PC-3 (cell line): Measurements from ENCODE around the gene SSU72. TPM values are rescaled to one million over a fixed set of nuclear protein-coding genes. Genes with fewer than 3 reads are reported as not detected.

ENCODE experiments used
- ATAC-seq: fragments of 200-7000 bp; cut with Tn5 transposase; 2 replicates; pipeline ENCODE4 v1.9.1; 2020; ENCODE audit warnings: mild to moderate bottlenecking, moderate library complexity
- BruUV-seq: library from RNA; stranded (reverse); fragments of 400-500 nt; replicated peaks from 2 replicates; lab custom pipeline; 2021; lab: Mats Ljungman, UMichigan
- CTCF ChIA-PET: fragments of 300-600 bp; sonication (Branson Sonifier 250); formaldehyde crosslinking; loops from one replicate; lab custom pipeline; 2022; ENCODE audit warnings: antibody characterized with exemption; lab: Charles Lee
- POLR2A ChIA-PET: fragments of 300-600 bp; sonication (Branson Sonifier 250); formaldehyde crosslinking; loops from one replicate; lab custom pipeline; 2022; ENCODE audit warnings: antibody characterized with exemption; ENCODE audit not compliant: unreplicated experiment; lab: Charles Lee
- DNase-seq: peaks from one replicate; pipeline ENCODE4 v3.0.0-alpha.2; 2015
- H2AFZ ChIP-seq: fragments of 300-600 bp; sonication (generic); 2 replicates; pipeline ENCODE4 v1.6.0; 2016; ENCODE audit warnings: antibody characterized with exemption, low read length
- H3F3A ChIP-seq: fragments of 300-600 bp; sonication (generic); one replicate; pipeline ENCODE4 v1.6.0; 2017; ENCODE audit warnings: antibody characterized with exemption, low read length, control low read depth, mild to moderate bottlenecking; ENCODE audit not compliant: unreplicated experiment
- H3K27ac ChIP-seq: fragments of 300-600 bp; sonication (generic); 2 replicates; pipeline ENCODE4 v1.5.1; 2016; ENCODE audit warnings: mild to moderate bottlenecking, low read length
- H3K27me3 ChIP-seq: fragments of 300-600 bp; sonication (generic); 2 replicates; pipeline ENCODE4 v1.6.1; 2016; ENCODE audit warnings: low read length, mixed read lengths
- H3K36me3 ChIP-seq: fragments of 300-600 bp; sonication (generic); 2 replicates; pipeline ENCODE4 v1.6.1; 2016; ENCODE audit warnings: low read depth, mixed run types, low read length, mixed read lengths
- H3K4me1 ChIP-seq: fragments of 300-600 bp; sonication (generic); 2 replicates; pipeline ENCODE4 v1.5.1; 2016; ENCODE audit warnings: low read length; ENCODE audit not compliant: insufficient read depth
- H3K4me2 ChIP-seq: fragments of 300-600 bp; sonication (generic); 2 replicates; pipeline ENCODE4 v1.6.0; 2016; ENCODE audit warnings: low read length
- H3K4me3 ChIP-seq: fragments of 300-600 bp; sonication (generic); 2 replicates; pipeline ENCODE4 v1.5.1; 2016; ENCODE audit warnings: mild to moderate bottlenecking, low read length, mixed read lengths
- H3K79me2 ChIP-seq: fragments of 300-600 bp; sonication (generic); 2 replicates; pipeline ENCODE4 v1.6.1; 2017; ENCODE audit warnings: low read length, mixed read lengths
- H3K9ac ChIP-seq: fragments of 300-600 bp; sonication (generic); 2 replicates; pipeline ENCODE4 v1.6.0; 2016; ENCODE audit warnings: mild to moderate bottlenecking, low read length
- H3K9me2 ChIP-seq: fragments of 300-600 bp; sonication (generic); replicated peaks from 2 replicates; pipeline ENCODE4 v1.6.1; 2016; ENCODE audit warnings: mixed run types, low read length, mixed read lengths
- H3K9me3 ChIP-seq: fragments of 300-600 bp; sonication (generic); 2 replicates; pipeline ENCODE4 v1.6.1; 2016; ENCODE audit warnings: low read length, mixed read lengths
- H4K20me1 ChIP-seq: fragments of 300-600 bp; sonication (generic); 2 replicates; pipeline ENCODE4 v1.6.1; 2016; ENCODE audit warnings: low read length, mixed read lengths
- EZH2 ChIP-seq: fragments of 300-600 bp; sonication (generic); IDR thresholded peaks from one replicate; pipeline ENCODE4 v1.6.1; 2017; ENCODE audit warnings: antibody characterized with exemption, mild to moderate bottlenecking, low read length; ENCODE audit not compliant: unreplicated experiment
- EZH2phosphoT487 ChIP-seq: fragments of 300-600 bp; sonication (generic); IDR thresholded peaks from 2 replicates; pipeline ENCODE4 v1.6.1; 2018; ENCODE audit warnings: mild to moderate bottlenecking, antibody characterized with exemption, low read length, borderline replicate concordance
- intact Hi-C: fragments of 100-400 bp; cut with micrococcal nuclease; formaldehyde crosslinking; loops from 2 replicates; pipeline ENCODE4 v1.9.0; 2023
- total RNA-seq: library from RNA; depleted of rRNA; stranded (reverse); fragments of >200 nt; gene quantifications from 2 replicates; pipeline ENCODE4 v1.2.3, GENCODE V29; 2014
- TF ChIP-seq, protein P1 (sequence below): fragments of 300-600 bp; sonication (generic); conservative IDR thresholded peaks from 2 replicates; pipeline ENCODE4 v1.5.1; 2017; ENCODE audit warnings: antibody characterized with exemption, low read depth, mild to moderate bottlenecking, low read length

SSU72 gene
- total RNA-seq, 1 experiment from 2014 or later = 283 TPM

DNA sequence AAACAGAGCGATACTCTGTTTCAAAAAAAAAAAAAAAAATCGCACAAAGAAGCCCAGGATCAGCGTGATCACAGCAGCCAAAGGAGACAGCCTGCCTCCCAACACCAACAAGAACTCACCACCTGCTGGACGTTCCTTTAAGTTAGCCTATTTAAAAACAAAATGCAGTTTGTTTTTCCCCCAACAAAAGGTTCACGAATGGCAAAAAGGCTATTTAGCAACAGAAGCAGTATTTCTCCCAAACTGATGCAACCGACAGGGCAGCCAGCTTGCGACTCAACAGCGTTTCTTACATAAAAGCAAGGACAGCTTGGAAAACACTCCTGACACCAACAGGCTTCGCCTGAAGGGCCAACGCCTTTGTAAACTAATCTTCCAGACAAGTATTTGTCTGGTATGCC lies 6.8 kb downstream of the SSU72 start:
- BruUV-seq = no TSS peak
- intact Hi-C loops = no loop called here
- Histone ChIP-seq H3K4me1 (peaks cover 5% of the 10 kb centered on the region), H4K20me1 (peaks cover 69% of the 10 kb centered on the region), H2AFZ (no peak overlapping the region), H3K27ac (no peak overlapping the region), H3K4me2 (no peak overlapping the region), H3K9me3 (no peaks in the 10 kb centered on the region), H3K4me3 (no peak overlapping the region), H3K79me2 (peaks cover 99% of the 10 kb centered on the region), H3K9me2 (no peaks in the 10 kb centered on the region), H3K27me3 (no peaks in the 10 kb centered on the region), H3K36me3 (peaks cover 60% of the 10 kb centered on the region), H3K9ac (no peak overlapping the region), H3F3A (no peaks in the 10 kb centered on the region)
- TF ChIP-seq EZH2 = no peak
- TF ChIP-seq EZH2phosphoT487 = no peak
- TF ChIP-seq, protein P1, sequence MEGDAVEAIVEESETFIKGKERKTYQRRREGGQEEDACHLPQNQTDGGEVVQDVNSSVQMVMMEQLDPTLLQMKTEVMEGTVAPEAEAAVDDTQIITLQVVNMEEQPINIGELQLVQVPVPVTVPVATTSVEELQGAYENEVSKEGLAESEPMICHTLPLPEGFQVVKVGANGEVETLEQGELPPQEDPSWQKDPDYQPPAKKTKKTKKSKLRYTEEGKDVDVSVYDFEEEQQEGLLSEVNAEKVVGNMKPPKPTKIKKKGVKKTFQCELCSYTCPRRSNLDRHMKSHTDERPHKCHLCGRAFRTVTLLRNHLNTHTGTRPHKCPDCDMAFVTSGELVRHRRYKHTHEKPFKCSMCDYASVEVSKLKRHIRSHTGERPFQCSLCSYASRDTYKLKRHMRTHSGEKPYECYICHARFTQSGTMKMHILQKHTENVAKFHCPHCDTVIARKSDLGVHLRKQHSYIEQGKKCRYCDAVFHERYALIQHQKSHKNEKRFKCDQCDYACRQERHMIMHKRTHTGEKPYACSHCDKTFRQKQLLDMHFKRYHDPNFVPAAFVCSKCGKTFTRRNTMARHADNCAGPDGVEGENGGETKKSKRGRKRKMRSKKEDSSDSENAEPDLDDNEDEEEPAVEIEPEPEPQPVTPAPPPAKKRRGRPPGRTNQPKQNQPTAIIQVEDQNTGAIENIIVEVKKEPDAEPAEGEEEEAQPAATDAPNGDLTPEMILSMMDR = no peak
- ATAC-seq (no peak), DNase-seq (no peak)
- ChIA-PET CTCF (no interaction called here), POLR2A (interaction anchor here (0.7 kb wide), 1 partner anchor 310 kb away, joined by 6 read pairs; no protein-coding TSS in a partner anchor)

DNA sequence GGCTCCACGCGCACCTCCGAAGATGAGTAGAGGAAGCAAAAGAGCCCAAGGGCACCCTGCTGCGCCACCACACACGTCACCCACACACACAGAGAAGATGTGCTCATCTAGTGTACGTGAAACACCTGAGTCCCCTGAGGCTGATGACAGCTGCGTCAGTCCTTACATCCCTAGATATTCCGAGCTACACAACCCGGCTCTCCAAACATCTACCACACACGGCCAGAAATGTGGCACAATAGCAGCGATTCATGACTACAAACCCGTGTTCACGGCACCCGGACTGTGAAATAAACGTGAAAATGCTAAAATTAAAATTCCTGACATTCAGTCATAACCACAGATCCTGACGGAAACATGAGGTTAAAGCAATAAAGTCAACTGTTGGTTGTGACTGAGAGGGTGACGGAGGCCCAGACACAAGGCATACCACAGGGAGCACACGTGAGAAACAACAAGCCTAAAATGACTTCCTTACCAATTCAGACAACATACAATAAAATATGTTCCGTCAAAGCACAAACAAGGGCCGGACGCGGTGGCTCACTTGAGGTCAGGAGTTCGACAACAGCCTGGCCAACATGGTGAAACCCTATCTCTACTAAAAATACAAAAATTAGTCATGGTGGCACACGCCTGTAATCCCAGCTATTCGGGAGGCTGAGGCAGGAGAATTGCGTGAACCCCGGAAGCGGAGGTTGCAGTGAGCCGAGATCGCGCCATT lies 7.3 kb downstream of the SSU72 start:
- H3K9ac ChIP-seq = no peak overlapping the region
- no peak for DNase-seq
- H3K79me2 ChIP-seq = peaks cover 99% of the 10 kb centered on the region
- H3K4me1 ChIP-seq = no peaks in the 10 kb centered on the region
- no peak overlapping the region for H3K4me3 ChIP-seq
- H3K4me2 ChIP-seq = no peak overlapping the region
- TF ChIP-seq EZH2 (no peak), EZH2phosphoT487 (no peak)
- TF ChIP-seq, protein P1 = no peak
- no peak overlapping the region for H3K27ac ChIP-seq
- no peak for ATAC-seq
- BruUV-seq = no TSS peak
- POLR2A ChIA-PET = no interaction called here
- intact Hi-C loops = no loop called here
- CTCF ChIA-PET = no interaction called here
- H3K9me2 ChIP-seq = no peaks in the 10 kb centered on the region
- H3F3A ChIP-seq = no peaks in the 10 kb centered on the region
- H4K20me1 ChIP-seq = peaks cover 74% of the 10 kb centered on the region
- no peaks in the 10 kb centered on the region for H3K27me3 ChIP-seq
- no peaks in the 10 kb centered on the region for H3K9me3 ChIP-seq
- H3K36me3 ChIP-seq = peaks cover 62% of the 10 kb centered on the region
- H2AFZ ChIP-seq = no peak overlapping the region

DNA sequence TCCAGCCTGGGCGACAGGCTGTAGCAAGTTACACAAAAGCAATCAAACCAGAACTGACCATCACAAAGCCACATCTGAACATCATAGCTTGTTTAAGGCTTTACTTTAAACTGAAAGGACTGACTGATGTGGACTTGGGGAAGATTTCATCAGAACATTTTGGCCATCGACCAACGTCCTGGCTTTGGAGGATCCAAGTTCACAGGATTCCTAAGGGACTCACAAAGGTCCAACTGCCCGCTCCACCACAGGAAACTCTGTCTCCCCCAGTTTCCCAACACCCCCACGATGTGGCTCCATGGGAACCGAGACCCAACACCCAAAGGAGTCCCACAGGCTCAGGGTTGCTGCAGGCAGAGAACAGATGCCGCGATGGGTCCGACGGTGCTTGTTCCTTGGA lies 9.3 kb downstream of the SSU72 start:
- no peak overlapping the region for H3K27ac ChIP-seq
- POLR2A ChIA-PET = no interaction called here
- no peak overlapping the region for H3K4me3 ChIP-seq
- H3K9me3 ChIP-seq = no peaks in the 10 kb centered on the region
- peaks cover 81% of the 10 kb centered on the region for H4K20me1 ChIP-seq
- no peaks in the 10 kb centered on the region for H3K9me2 ChIP-seq
- CTCF ChIA-PET = no interaction called here
- BruUV-seq = no TSS peak
- intact Hi-C loops = no loop called here
- no peak overlapping the region for H3K9ac ChIP-seq
- no peak overlapping the region for H2AFZ ChIP-seq
- ATAC-seq = no peak
- no peak overlapping the region for H3K4me2 ChIP-seq
- DNase-seq = no peak
- TF ChIP-seq, protein P1 = no peak
- TF ChIP-seq EZH2phosphoT487 = no peak
- no peak for TF ChIP-seq EZH2
- peaks cover 93% of the 10 kb centered on the region for H3K79me2 ChIP-seq
- H3K4me1 ChIP-seq = no peaks in the 10 kb centered on the region
- no peaks in the 10 kb centered on the region for H3K27me3 ChIP-seq
- peaks cover 1% of the 10 kb centered on the region for H3F3A ChIP-seq
- peaks cover 71% of the 10 kb centered on the region for H3K36me3 ChIP-seq
